Stimulated activated effector memory CD8-positive, alpha-beta T cell treated with anti-CD3 and anti-CD28 coated beads, Interleukin-12 subunit alpha, Interleukin-12 subunit beta, amount 100 ng/mL, for 72 hours (primary cell): ENCODE measurements around the gene CHAF1B.
"Not testable (repeated sequence)": the region's sequence is repeated elsewhere in the genome, so short reads cannot be mapped to it uniquely, and the experiment has no call there.

Source experiments
- ATAC-seq: fragments of 150-1000 bp; cut with Tn5 transposase; 2 replicates; pipeline ENCODE4 v1.10.0; 2021
- DNase-seq, 2 donors: peaks; one replicate each; pipeline ENCODE4 v3.0.0; 2021 to 2022; ENCODE audit warnings: low spot score in 2 of 2
- H3K27ac Mint-ChIP-seq: one replicate; pipeline ENCODE4 v1.8.0; 2022; ENCODE audit warnings: mild to moderate bottlenecking, mixed read lengths
- H3K36me3 Mint-ChIP-seq: one replicate; pipeline ENCODE4 v1.8.0; 2022; ENCODE audit warnings: mild to moderate bottlenecking, mixed read lengths
- H3K4me1 Mint-ChIP-seq: one replicate; pipeline ENCODE4 v1.8.0; 2022; ENCODE audit warnings: mixed read lengths
- H3K4me3 Mint-ChIP-seq: one replicate; pipeline ENCODE4 v1.8.0; 2022; ENCODE audit warnings: mild to moderate bottlenecking, mixed read lengths
- H3K9me3 Mint-ChIP-seq: one replicate; pipeline ENCODE4 v1.8.0; 2022; ENCODE audit warnings: mixed read lengths

Gene CHAF1B

DNA sequence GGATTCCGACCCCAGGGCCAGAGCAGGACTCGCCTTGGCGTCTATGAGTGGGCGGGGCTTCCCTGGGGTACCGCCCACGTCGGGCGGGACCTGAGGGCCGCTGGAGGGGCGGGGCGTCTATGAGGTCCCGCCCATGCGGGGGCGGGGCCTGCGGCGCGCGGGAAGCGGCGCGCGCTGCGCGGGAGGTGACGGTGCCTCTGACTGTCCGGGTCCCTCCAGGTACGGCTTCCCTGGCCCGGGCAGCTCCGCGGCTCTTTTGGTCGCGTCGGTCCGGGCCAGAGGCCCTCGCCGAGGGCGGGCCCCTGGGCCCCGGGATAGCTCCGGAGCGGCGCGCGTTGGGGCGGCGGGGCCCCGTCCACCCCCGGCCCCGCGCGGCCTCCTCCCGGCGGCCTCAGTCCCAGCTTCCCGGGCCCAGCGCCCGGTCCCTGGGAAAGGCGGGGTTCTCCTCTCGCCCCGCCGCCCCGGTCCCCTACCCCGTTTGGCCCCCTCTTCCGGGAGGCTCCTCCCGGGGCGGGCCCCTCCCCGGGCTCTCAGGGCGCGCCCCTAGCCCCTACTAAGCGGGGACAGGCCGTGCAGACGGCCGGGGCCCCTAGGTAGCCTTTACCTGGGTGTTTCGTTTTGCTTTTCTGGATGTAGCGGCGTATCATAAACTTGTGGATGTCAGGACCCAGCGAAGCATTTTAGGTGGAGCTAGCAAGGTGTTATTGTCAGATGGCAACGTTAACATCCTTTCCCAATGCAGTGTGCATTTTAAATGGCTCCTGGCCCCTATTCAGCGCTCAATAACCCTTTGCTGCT is at the start of gene CHAF1B:
Gene CHAF1B, plus strand, starts transcription at position 160 of the 798 bp plus-strand sequence. CDS start 745 bp downstream, outside the sequence.
- Mint-ChIP-seq H3K4me1 (peaks cover 6% of the 10 kb centered on the region), H3K27ac (peak within 1 kb of the TSS; percentile 72), H3K36me3 (peaks cover 38% of the 10 kb centered on the region), H3K4me3 (peak within 1 kb of the TSS; percentile 66), H3K9me3 (no peaks in the 10 kb centered on the region)
- peak; percentile 93 to 94 for DNase-seq
- peak; percentile 92 for ATAC-seq

DNA sequence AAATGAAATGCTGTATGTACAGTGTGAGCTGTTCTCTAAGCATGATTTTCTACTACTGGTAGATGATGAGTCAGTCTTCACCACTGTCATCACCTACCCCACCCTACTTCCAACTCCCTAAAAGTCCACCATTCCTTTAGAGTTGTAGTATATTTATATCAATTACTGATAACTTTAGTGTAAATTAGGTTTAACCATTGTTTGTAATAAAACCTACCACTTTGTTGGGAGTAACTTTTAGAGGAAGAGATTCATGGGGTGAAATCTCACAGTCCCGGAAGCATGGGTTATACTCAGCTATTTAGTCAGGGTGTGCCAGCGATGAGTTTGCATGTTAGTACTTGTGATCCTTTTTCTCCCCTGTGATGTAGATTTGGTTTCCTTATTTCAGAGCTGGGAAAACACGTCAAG is 48.1 kb upstream of the CHAF1B start:
- DNase-seq, result no peak
- Mint-ChIP-seq H3K27ac (no peak overlapping the region), H3K4me1 (peaks cover 18% of the 10 kb centered on the region), H3K4me3 (no peak overlapping the region), H3K9me3 (no peaks in the 10 kb centered on the region), H3K36me3 (peaks cover 98% of the 10 kb centered on the region)
- no peak for ATAC-seq

DNA sequence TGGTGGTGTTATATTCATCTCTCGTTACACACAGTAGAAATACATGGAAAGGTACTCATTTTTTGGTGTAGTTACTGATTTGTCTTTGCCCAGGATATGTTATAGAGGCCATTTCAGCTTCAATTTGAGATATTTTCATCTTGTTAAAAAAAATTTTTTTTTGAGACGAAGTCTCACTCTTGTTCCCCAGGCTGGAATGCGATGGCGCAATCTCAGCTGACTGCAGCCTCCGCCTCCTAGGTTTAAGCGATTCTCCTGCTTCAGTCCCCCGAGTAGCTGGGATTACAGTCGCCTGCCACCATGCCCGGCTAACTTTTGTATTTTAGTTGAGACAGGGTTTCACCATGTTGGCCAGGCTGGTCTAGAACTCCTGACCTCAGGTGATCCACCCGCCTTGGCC is 46.2 kb upstream of the CHAF1B start:
- DNase-seq (no peak), ATAC-seq (no peak)
- peaks cover 100% of the 10 kb centered on the region for H3K36me3 Mint-ChIP-seq
- no peak overlapping the region for H3K4me3 Mint-ChIP-seq
- peaks cover 13% of the 10 kb centered on the region for H3K4me1 Mint-ChIP-seq
- no peaks in the 10 kb centered on the region for H3K9me3 Mint-ChIP-seq
- no peak overlapping the region for H3K27ac Mint-ChIP-seq

DNA sequence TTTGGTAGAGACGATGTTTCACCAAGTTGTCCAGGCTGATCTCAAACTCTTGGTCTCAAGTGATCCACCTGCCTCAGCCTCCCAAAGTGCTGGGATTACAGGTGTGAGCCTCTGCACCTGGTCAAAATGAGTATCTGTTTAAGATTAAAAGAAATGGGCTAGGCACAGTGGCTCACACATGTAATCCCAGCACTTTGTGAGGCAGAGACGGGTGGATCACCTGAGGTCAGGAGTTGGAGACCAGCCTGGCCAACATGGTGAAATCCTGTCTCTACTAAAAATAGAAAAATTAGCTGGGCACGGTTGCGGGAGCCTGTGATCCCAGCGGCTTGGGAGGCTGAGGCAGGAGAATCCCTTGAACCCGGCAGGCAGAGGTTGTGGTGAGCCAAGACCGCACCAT is 42.6 kb upstream of the CHAF1B start:
- not testable (repeated sequence) for DNase-seq, H3K4me1 Mint-ChIP-seq, H3K27ac Mint-ChIP-seq, H3K4me3 Mint-ChIP-seq, H3K9me3 Mint-ChIP-seq, ATAC-seq
- H3K36me3 Mint-ChIP-seq, result peaks cover 100% of the 10 kb centered on the region

DNA sequence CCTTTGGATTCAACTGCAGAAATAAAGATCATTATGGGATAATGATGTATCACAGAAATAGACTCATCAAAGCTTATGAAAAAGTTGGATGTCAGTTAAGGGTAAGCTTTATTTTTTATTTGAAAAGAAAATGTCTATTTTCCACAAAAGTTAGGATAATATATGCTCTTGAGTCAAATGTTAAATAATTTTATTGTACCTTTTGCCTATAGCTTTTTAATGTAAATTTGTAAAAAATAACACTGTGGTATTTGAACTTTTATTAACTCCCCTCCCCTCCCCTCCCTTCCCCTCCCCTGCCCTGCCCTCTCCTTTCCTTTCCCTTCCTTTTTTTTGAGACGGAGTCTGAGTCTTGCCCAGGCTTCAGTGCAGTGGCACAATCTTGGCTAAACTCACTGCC is 40.3 kb upstream of the CHAF1B start:
- Mint-ChIP-seq H3K36me3 (peaks cover 100% of the 10 kb centered on the region), H3K27ac (no peak overlapping the region)

DNA sequence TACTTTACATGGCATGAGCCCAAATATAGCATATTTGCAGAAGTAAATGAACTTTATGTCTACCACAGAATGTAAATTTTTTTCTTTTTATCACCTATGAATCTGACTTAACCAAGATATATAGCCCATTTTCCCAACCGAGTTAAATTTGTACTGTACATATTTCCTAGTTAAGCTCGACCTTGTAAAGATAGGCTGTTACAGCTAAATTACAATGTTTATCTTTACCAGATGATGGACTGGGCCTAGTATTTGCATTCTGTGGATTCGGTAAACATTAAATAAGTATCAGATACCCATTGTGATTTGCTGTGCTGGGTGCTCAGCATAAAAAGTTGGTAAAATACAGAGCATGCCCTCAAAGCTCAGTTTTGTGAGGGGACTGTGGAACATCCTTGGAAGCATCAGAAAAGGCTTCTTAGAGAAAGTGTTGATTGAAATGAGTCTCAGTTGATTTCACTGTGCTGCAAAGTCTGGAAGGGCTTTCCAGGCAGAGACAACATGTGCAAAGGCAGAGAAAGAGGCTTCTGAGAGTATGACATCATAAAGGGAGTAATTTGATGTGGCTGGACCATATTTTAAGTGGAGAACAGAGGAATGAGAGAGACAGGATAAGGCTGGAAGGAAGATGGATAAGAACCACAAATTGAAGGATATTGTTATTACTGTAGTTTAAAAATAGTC is 37.8 kb upstream of the CHAF1B start:
- H3K4me1 Mint-ChIP-seq, result peaks cover 7% of the 10 kb centered on the region
- peaks cover 100% of the 10 kb centered on the region for H3K36me3 Mint-ChIP-seq
- DNase-seq (no peak), ATAC-seq (no peak)
- H3K4me3 Mint-ChIP-seq, result no peak overlapping the region
- no peak overlapping the region for H3K27ac Mint-ChIP-seq
- no peaks in the 10 kb centered on the region for H3K9me3 Mint-ChIP-seq

More for the DNA sequence above, 40.3 kb upstream of the CHAF1B start:
- Mint-ChIP-seq H3K4me3 (no peak overlapping the region), H3K4me1 (peaks cover 7% of the 10 kb centered on the region), H3K9me3 (no peaks in the 10 kb centered on the region)
- DNase-seq, result no peak
- ATAC-seq, result no peak

DNA sequence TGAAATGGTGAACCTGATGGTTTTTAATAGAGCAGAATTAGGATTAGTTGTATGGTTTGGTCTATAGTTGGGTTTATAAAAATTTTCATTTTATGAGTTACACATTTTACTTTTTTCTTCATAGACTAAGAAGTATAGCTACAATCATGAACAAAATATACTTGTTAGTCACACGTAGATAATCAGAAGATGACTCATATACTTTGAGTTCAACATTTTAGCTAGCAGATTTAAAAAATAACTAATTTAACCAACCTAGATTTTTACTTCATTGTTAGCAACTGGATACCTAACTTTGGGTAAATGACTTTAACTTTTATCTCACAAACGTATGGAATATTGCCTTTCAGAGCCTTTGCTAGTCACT is 37.2 kb upstream of the CHAF1B start:
- Mint-ChIP-seq H3K4me1 (peaks cover 7% of the 10 kb centered on the region), H3K9me3 (no peaks in the 10 kb centered on the region), H3K27ac (no peak overlapping the region), H3K36me3 (peaks cover 100% of the 10 kb centered on the region), H3K4me3 (no peak overlapping the region)
- ATAC-seq, result no peak
- no peak for DNase-seq

DNA sequence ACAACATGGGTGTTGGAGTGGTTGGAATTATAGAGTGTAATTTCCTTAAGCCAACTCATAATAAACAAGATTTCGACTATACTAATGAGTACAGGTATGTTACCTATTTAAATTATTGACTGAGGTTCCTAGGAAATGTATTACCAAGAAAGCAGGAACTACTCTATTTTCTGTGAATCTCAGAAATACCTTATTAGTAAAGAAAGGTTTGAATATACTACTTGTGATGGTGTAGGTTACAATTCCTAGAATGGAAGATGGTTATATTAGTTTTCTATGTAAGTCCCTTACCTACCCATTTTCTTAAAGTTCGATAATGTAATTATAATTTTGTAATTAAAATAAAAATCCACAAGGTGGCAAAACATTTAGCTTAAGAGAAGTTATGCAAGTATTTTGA is 35.9 kb upstream of the CHAF1B start:
- no peak for ATAC-seq
- DNase-seq, result no peak
- H3K4me1 Mint-ChIP-seq, result peaks cover 7% of the 10 kb centered on the region
- H3K9me3 Mint-ChIP-seq, result no peaks in the 10 kb centered on the region
- no peak overlapping the region for H3K4me3 Mint-ChIP-seq
- H3K27ac Mint-ChIP-seq, result no peak overlapping the region
- peaks cover 100% of the 10 kb centered on the region for H3K36me3 Mint-ChIP-seq

DNA sequence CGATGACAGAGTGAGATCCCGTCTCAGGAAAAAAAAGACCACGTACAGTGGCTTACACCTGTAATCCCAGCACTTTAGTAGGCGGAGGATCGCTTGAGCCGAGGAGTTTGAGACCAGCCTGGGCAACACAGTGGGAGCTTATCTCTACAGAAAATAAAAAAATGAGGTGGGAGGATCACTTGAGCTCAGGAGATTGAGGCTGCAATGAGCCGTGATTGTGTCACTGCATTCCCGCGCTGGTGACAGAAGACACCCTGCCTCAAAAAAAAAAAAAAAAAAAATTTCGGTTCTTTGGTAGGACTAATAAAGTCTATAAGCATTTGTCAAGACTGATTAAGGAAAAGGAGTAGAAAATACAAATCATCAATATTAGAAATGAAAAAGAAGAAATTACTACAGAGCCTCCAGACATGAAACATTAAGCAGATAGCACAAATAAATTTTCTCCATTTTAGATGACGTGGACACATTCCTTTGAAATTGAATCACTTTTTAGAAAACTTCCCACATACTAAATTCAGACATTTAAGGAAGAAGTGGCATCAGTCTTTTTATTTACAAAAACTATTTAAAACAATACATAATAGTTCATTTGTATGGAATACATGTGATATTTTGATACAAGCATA is 34.8 kb upstream of the CHAF1B start:
- peaks cover 100% of the 10 kb centered on the region for H3K36me3 Mint-ChIP-seq
- no peak for DNase-seq
- H3K4me1 Mint-ChIP-seq, result peaks cover 7% of the 10 kb centered on the region
- H3K27ac Mint-ChIP-seq, result peak overlapping the region; percentile 32
- ATAC-seq, result no peak
- no peaks in the 10 kb centered on the region for H3K9me3 Mint-ChIP-seq
- no peak overlapping the region for H3K4me3 Mint-ChIP-seq

DNA sequence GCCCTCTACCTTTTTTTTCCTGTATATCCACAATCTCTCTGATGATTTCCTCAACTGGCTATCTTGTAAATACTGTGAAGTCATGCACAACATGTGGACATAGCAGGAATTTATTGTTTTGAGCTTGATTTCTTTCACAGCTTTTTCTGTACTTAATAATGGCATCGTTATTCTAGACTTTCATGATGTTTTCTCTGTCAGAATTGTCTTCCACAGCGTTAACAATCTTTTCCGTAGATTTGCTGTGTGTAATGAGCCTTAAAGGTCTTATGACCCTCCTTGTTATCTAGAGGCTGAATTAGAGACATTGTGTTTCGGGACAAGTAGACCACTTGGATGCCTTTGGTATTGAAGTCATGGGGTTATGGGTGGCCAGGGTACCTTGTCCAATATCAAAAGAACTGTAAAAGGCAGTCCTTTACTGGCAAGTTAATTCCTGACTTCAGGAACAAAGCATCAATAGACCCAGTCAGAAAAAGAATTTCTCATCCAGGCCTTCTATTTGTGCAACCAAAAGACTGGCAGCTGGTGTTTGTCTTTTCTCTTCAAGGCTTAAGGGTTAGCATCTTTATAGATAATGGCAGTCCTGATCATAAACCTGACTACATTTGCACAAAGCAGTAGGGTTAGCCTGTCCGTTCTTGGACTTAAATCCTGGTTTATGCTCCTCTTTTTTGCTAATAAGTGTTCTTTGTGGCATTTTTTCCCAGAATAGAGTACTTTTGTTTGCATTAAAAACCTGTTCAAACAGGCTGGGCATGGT is 30.1 kb upstream of the CHAF1B start:
- H3K9me3 Mint-ChIP-seq, result no peaks in the 10 kb centered on the region
- no peaks in the 10 kb centered on the region for H3K4me1 Mint-ChIP-seq
- peaks cover 100% of the 10 kb centered on the region for H3K36me3 Mint-ChIP-seq
- DNase-seq (no peak), ATAC-seq (no peak)
- H3K27ac Mint-ChIP-seq, result peak overlapping the region; percentile 1
- H3K4me3 Mint-ChIP-seq, result no peak overlapping the region

DNA sequence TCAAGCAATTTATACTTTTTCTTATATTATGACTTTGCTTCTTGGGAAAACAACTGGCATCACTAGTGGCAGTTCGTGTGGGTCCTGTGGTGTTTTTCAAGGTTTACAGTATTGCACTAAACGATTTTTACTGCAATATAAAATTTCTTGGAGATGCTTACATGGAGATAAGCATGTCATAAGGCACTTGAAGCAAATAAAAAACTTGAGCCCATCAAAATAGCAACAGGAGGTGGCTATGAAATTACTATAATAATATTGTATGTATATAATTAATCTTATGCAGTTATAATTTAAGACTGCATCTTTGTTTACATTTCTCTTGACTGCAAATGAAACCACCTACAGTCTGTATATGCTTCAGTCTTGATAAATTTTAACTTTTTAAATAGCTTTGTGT is 29.3 kb upstream of the CHAF1B start:
- Mint-ChIP-seq H3K4me3 (no peak overlapping the region), H3K27ac (no peak overlapping the region), H3K36me3 (peaks cover 100% of the 10 kb centered on the region), H3K9me3 (no peaks in the 10 kb centered on the region), H3K4me1 (no peaks in the 10 kb centered on the region)
- DNase-seq, result no peak
- ATAC-seq, result no peak

DNA sequence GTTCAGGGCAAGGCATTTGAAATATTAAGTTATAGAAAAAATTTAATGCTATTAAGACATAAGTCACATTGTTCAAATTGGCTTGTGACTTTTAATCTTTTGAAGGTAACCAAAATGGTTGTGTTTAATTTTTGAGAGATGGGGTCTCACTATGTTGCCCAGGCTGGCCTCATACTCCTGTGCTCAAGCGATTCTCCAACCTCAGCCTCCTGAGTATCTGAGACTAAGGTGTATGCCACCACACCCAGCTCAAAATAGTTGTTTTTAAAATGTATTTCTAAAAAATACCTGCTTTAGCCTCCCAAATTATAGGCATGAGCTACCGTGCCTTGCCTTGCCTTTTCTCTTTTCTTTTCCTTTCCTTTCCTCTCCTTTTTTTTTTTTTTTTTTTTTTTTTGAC is 26.0 kb upstream of the CHAF1B start:
- no peak for DNase-seq
- Mint-ChIP-seq H3K9me3 (no peaks in the 10 kb centered on the region), H3K27ac (peak overlapping the region; percentile 81), H3K4me3 (no peak overlapping the region), H3K4me1 (no peaks in the 10 kb centered on the region), H3K36me3 (peaks cover 100% of the 10 kb centered on the region)
- ATAC-seq, result no peak

DNA sequence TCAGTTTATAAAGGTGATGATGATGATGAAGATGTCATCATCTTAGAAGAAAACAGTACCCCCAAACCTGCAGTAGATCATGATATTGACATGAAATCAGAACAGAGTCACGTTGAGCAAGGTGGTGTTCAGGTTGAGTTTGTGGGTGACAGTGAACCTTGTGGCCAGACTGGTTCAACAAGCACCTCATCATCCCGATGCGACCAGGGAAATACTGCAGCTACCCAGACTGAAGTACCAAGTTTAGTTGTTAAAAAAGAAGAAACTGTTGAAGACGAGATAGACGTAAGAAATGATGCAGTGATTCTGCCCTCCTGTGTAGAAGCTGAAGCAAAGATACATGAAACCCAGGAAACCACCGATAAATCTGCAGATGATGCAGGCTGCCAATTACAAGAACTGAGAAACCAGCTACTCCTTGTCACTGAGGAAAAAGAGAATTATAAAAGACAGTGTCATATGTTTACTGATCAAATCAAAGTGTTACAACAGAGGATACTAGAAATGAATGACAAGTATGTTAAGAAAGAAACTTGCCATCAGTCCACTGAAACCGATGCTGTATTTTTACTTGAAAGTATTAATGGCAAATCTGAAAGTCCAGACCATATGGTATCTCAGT is 16.0 kb upstream of the CHAF1B start:
- peak overlapping the region; percentile 77 for H3K27ac Mint-ChIP-seq
- peaks cover 25% of the 10 kb centered on the region for H3K4me1 Mint-ChIP-seq
- H3K9me3 Mint-ChIP-seq, result no peaks in the 10 kb centered on the region
- ATAC-seq, result peak; percentile 92
- peaks cover 100% of the 10 kb centered on the region for H3K36me3 Mint-ChIP-seq
- no peak overlapping the region for H3K4me3 Mint-ChIP-seq
- DNase-seq, result peak in 1 of 2 donors; percentile 54

DNA sequence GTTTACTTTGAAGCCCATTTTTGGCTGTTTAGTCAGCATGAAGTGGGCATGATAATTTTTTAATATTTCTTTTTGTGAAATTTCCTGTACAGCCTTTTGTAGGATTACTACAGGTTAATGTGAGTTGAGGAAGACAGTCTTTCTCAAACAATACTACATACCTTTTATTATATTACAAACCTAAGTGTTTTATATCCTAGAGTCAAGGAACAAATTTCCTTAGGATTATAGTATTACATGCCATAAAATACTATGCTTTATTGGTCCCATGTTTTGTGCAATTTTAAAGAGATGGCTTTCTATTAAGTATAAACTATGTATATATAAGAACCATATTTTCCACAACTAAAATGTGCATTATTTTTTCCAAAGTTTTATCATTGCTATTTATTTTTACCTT is 9.2 kb upstream of the CHAF1B start:
- no peak for ATAC-seq
- no peaks in the 10 kb centered on the region for H3K4me1 Mint-ChIP-seq
- no peak overlapping the region for H3K4me3 Mint-ChIP-seq
- no peak overlapping the region for H3K27ac Mint-ChIP-seq
- H3K9me3 Mint-ChIP-seq, result no peaks in the 10 kb centered on the region
- DNase-seq, result no peak
- peaks cover 72% of the 10 kb centered on the region for H3K36me3 Mint-ChIP-seq

DNA sequence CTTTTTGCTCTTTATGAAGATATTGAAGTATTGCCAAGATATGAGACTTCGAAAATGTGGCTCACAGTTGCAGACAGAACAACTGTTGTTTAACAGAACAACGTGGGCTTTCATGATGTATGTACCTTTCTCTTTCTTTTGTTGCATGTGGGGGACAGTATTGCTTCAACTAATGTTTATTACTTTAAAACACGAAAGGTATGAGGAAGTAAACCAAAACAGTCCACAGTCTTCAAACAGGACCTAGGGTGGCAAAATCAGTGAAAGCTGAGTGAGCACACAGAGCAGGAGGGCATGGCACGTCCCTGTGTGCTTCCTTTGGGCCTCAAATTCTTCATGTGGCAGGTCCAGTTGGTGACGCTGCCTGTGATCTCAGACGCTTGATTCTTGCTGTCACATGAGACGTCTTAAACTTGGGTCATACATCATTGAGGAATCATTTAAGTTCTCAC is 7.8 kb upstream of the CHAF1B start:
- H3K4me1 Mint-ChIP-seq, result no peaks in the 10 kb centered on the region
- DNase-seq, result no peak
- H3K27ac Mint-ChIP-seq, result no peak overlapping the region
- H3K4me3 Mint-ChIP-seq, result no peak overlapping the region
- no peak for ATAC-seq
- no peaks in the 10 kb centered on the region for H3K9me3 Mint-ChIP-seq
- H3K36me3 Mint-ChIP-seq, result peaks cover 57% of the 10 kb centered on the region
